ENCODE results near the gene FAM107B.
A peak's percentile ranks its signal among the peaks of the same experiment; 100 is the strongest.

Gene FAM107B

GRCh38 chr10:14574291-14574690 lies 200.4 kb downstream of the FAM107B start:
- no peak for DNase-seq (ENCODE audit: low read depth)
- H3K4me3 ChIP-seq (replicated peaks; ENCODE audit: low read depth, low read length) = no peak overlapping the region
- TF ChIP-seq CTCF (IDR thresholded peaks at IDR 0.05; ENCODE audit: low read length, missing control alignments) = no peak

DNA sequence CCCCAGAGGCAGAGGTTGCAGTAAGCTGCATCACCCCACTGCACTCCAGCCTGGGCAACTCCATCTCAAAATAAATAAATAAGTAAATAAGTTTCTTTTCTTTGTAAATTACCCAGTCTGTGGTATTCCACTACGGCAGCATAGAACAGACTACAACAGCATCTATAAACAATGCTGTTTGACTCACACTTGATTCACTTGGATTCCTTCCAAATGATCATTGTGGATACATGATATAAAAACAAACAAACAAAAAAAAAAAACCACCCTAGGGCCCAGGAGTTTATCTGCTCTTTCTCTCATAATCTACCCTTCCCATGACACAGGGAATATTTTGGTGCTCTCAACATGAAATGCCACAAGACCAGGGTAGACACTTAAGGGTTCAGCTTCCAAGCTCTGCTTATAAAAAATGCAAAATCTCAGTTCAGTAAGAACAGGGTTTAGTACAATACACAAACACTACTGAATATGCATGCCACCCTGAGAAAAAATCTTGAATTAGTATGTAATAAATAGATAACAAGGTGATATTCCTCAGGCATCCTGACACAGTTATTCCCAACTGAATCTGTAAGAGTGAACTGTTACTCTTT lies 200.9 kb downstream of the FAM107B start:
- DNase-seq (ENCODE audit: low read depth) = peak; percentile 57
- H3K4me3 ChIP-seq (replicated peaks; ENCODE audit: low read depth, low read length) = no peak overlapping the region
- no peak for TF ChIP-seq CTCF (IDR thresholded peaks at IDR 0.05; ENCODE audit: low read length, missing control alignments)

- H3K4me3 ChIP-seq (replicated peaks; ENCODE audit: low read depth, low read length) = no peak overlapping the region
- DNase-seq (ENCODE audit: low read depth) = no peak
- TF ChIP-seq CTCF (IDR thresholded peaks at IDR 0.05; ENCODE audit: low read length, missing control alignments) = no peak
These were observed 201.9 kb downstream of the FAM107B start for GRCh38 chr10:14572811-14573210.

DNA sequence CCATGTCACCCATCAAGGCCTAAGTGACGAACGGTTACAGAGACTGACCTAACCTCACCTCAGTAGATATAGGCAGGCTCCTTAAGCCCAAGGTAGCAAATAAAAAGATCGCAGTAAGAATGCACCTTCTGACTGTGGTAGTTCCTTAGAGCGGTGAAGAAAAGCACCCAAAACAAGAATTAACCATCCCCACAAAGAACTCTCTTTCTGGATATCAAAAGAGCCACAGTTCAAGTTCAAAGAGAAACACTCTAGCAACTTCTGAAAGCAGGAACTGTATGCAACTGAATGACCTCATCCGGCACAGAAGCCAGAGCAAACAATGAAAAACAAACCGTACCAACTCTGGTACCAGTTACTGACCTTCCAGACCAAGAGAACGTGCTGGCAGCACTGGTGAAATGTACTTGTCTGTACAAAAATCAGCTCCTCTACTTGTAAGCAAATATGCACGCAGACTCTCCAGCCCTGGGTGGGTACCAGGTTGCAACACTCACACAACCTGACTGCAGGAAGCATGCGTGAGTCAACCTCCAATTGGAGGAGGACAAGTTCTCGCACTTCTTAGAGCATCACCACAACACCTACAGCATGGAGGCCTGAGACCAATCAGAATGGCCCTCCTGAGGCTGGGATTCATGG lies 202.7 kb downstream of the FAM107B start:
- H3K4me3 ChIP-seq (replicated peaks; ENCODE audit: low read depth, low read length) = no peak overlapping the region
- no peak for TF ChIP-seq CTCF (IDR thresholded peaks at IDR 0.05; ENCODE audit: low read length, missing control alignments)
- peak; percentile 60 for DNase-seq (ENCODE audit: low read depth)

- no peak for TF ChIP-seq CTCF (IDR thresholded peaks at IDR 0.05; ENCODE audit: low read length, missing control alignments)
- DNase-seq (ENCODE audit: low read depth) = no peak
- H3K4me3 ChIP-seq (replicated peaks; ENCODE audit: low read depth, low read length) = no peak overlapping the region
These were observed 203.9 kb downstream of the FAM107B start for GRCh38 chr10:14570800-14571199.

DNA sequence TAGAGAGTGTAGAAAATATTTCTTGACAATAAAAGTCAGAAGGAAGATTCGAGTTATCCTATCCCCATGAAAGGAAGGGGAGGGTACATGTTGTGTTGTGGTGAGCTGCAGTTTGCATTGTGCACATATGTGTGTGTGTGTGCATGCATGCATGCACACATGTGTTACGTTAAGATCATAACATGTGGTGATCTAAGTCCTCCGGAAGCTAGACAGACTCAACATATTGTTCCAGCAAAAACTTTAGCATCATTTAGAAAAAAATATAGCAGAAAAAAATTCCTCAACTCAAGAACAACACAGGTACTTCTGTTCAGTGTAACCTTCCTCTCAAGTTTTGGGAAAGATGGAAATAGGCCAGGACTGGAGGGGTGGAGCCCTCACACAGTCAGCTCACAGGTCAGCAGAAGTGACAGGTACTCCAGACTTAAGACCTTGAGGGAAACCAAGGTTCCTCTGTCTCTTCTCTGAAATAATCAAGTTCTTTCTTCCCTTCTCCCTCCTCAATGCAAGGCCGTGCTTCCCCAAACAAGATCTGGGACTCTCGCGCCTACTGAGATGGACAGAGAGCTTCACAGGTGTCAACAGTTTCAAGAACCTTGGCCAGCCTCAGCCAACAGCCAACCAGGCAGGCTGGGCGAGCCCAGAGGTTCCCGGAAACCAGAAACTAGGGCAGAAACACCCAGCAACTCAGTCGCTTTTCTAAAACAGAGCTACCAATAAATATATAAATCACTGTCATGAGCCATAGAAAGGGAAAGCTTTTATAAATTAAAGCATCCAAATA lies 205.2 kb downstream of the FAM107B start:
- no peak for TF ChIP-seq CTCF (IDR thresholded peaks at IDR 0.05; ENCODE audit: low read length, missing control alignments)
- H3K4me3 ChIP-seq (replicated peaks; ENCODE audit: low read depth, low read length) = no peak overlapping the region
- no peak for DNase-seq (ENCODE audit: low read depth)

All from fibroblast of pulmonary artery (primary cell).